GDM1 (cell line): ENCODE data around the gene SNRNP35.
"Not testable (repeated sequence)": the region's sequence is repeated elsewhere in the genome, so short reads cannot be mapped to it uniquely, and the experiment has no call there.

ENCODE experiments used
- DNase-seq: peaks from one replicate; lab custom pipeline; 2025; lab: John Stamatoyannopoulos, UW

Gene SNRNP35, protein sequence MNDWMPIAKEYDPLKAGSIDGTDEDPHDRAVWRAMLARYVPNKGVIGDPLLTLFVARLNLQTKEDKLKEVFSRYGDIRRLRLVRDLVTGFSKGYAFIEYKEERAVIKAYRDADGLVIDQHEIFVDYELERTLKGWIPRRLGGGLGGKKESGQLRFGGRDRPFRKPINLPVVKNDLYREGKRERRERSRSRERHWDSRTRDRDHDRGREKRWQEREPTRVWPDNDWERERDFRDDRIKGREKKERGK

DNA sequence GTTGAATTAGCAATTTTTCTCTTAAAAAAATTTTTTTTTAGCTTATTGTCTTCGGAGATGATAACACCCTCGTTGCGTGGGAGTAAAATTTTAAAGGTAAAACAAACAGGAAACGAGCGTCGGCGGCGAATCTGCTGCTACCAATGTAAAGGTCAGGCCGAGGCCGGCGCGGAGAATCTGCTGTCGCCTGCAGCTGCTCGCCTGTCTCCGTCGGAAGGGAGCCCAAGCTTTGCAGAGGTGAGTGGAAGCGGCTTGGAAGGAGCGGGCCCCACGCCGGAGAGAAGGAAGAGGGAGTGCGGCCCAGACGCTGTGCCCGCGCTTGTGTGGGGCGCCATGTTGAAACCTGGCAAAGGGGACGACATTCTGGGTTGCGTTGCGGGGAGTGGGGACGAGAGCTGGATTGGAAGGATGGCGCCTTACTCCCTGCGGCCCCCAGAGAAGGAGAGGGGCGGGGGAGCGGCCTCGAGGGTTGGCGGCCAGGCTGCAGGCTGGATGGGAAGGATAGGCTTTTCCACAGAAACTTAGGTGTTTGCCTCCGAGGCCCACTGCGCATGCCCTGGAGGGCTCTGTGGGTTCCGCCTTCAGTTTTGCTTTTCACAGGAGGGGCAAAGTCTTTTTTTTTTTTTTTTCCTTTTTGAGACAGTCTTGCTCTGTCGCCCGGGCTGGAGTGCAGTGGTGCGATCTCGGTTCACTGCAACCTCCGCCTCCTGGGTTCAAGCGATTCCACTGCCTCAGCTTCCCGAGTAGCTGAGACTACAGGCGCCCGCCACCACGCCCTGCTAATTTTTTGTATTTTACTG is at the start of gene SNRNP35:
Gene SNRNP35, plus strand, starts transcription at position 160 of the 800 bp plus-strand sequence. CDS start 7,402 bp downstream, outside the sequence.
- DNase-seq = peak; percentile 88

DNA sequence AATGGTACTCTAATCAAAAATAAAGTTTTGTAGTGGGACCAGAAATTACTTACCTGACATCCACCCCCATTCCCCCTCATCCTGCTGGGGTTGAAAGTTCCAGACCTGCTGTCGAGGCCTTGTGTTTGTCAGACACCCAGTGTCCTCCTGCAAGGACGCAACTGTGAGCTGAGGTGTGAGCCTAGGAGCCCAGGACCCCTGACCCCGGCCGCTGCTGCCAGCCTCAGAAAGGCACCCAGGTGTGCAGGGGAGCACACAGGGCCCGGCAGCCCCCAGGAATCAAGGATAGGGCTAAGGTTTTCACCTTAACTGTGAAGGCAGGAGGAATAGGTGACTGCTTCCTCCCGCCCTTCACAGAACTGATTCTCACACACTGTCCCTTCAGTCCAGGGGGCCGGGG is 49.3 kb upstream of the SNRNP35 start:
- not testable (repeated sequence) for DNase-seq

GRCh38 chr12:123409284-123410040 is 48.5 kb upstream of the SNRNP35 start:
- DNase-seq = not testable (repeated sequence)

- DNase-seq = no peak
These were observed 47.9 kb upstream of the SNRNP35 start for GRCh38 chr12:123410041-123410412.

DNA sequence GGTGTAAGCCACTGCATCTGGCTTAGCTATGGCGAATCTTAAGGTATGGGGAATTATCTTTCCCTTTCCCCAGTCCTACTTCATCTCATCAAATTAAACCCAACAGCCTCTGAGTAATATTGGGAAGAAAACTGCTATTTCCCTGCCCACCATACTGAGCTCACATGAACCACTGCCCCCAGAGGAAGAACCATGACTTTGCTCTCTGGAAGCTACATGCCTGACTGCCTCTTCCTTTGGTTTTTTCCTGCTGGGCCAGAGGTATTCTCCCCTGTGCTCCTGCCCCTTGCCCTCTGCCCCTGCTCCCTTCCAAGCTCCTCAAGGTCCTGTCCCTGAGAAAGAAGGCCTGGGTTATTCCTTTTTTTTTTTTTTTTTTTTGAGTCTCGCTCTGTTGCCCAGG is 36.6 kb upstream of the SNRNP35 start:
- DNase-seq = no peak

DNA sequence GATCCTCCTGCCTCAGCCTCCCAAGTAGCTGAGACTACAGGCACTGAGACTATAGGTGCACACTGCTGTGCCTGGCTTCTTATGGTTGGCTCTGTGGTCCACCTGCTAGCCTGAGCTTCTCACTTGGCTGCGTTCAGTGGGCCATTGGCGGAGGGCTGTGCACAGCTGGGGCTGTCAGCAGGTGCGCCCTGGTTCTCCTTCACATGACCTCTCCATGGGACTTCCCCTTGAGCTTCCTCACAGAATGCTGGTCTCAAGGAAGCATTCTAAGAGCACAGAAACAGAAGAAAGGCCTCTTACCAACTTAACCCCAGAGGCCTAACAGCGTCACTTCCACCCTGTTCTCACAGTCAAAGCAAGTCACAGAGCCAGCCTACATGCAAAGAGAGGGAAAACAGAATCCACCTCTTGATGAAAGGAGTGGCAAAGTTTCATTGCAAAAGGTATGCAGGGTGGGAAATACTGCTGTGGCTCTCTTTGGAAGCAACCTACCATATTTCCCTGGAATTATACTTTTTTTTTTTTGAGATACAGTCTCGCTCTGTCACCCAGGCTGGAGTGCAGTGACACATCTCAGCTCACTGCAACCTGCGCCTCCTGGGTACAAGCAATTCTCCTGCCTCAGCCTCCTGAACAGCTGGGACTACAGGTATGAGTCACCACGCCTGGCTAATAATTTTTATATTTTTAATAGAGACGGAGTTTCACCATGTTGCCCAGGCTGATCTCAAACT is 30.7 kb upstream of the SNRNP35 start:
- no peak for DNase-seq

DNA sequence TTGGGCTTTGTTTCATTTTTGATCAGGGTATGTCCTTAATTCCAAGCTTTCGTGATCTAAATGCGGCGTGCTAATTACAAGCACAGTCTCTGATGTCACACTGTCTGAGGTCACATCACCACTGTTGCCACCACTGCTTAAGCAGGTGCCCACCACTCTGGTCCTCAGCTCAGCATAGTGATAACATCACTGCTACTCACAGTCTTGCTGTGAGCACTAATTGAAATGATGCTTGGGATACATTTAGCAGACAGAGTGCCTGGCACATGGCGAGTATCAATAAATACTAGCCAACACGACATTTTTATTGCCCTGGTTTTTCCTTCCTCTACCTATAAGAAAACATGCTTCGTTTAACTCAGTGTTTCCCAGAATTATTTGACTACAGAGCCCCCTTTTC is 29.3 kb upstream of the SNRNP35 start:
- DNase-seq = no peak

DNA sequence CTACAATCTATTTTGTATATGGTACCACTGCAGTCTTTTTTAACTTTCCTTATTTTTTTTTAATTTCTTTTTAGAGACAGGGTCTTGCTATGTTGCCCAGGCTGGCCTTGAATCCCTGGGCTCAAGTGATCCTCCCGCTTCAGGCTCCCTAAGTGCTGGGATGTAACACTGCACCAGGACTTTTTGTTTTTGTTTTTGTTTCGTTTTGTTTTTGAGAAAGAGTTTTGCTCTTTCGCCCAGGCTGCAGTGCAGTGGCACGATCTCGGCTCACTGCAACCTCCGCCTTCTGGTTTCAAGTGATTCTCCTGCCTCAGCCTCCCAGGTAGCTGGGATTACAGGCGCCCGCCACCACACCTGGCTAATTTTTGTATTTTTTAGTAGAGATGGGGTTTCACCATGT is 28.8 kb upstream of the SNRNP35 start:
- DNase-seq = not testable (repeated sequence)

DNA sequence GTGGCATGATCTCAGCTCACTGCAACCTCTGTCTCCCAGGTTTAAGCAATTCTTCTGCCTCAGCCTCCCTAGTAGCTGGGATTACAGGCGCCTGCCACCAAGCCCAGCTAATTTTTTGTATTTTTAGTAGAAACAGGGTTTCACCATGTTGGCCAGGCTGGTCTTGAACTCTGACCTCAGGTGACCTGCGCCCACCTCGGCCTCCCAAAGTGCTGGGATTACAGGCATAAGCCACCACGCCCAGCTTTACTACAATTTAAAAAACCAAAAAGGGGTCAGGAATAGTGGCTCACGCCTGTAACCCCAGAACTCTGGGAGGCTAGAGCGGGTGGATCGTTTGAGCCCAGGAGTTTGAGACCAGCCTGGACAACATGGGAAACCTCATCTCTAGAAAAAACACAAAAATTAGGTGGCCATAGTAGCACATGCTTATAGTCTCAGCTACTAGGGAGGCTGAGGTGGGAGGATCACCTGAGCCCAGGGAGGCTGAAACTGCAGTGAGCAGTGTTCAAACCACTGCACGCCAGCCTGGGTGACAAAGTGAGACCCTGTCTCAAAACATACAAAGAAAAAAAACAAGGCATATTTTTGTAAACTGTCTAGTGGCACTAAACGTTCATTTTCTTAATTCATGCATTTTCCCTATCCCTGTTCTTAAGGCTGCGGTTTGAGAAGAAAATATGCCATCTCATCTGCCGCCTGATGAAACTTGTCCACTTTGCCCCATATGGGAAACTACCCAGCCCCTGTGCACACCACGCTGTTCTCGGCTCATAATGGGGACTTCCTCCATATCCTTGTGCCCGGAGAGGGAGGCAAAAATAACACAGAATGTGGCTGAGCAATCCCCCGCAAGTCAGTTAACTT is 25.8 kb upstream of the SNRNP35 start:
- peak; percentile 64 for DNase-seq

- no peak for DNase-seq
These were observed 24.3 kb upstream of the SNRNP35 start for GRCh38 chr12:123433615-123434014.

- no peak for DNase-seq
These were observed 22.3 kb upstream of the SNRNP35 start for GRCh38 chr12:123435636-123436016.

DNA sequence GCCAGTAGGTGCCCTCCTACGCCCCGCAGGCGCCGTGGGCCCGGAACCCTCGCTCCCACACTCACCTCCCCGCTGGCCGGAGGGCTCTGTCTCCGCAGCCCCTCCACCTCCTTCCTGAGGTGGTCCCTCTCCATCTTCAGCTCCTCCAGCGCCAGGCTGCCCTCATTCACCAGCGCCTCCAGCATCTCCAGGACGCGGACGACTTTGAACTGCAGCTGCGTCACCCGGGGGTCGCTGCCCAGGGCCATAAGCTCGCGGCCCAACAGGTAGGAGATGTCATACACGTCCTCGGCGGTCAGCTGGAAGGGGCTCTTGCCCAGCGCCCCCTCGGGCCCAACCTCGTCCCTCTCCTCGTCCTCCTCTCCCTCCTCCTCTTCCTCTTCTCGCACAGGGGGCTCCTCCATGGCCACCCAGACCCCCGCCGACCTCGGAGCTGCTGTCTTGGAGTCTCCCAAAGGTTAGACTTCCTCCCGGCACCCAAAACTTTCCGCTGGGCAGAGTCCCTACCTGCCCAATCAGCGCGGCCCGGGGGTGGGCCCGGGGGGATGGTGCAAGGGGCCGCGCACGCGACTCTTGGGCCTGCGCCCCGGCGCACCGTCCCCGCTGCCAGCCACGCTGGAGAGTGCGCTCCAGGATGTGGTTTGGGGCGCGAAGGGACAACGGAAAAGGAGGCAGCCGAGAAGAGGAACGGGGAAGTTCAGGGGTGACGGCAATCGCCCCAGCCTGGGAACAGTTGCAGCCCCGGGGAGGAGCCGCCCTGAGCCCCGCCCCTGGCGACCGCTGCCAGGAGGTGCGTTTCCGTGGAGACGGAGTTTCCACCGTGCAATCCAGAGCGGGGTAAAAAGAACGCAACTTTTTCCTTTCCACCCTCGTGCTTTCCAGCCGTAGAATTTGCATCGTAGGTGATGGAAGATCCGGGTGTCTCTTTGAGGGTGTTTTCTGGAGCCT is 21.6 kb upstream of the SNRNP35 start, which contains the start of gene RILPL2:
Gene RILPL2, minus strand, starts transcription at position 668 of the 948 bp plus-strand sequence. Its CDS starts 264 bp downstream, at position 404.
- DNase-seq = peak; percentile 95

GRCh38 chr12:123441523-123442164 is 16.3 kb upstream of the SNRNP35 start:
- DNase-seq = no peak

DNA sequence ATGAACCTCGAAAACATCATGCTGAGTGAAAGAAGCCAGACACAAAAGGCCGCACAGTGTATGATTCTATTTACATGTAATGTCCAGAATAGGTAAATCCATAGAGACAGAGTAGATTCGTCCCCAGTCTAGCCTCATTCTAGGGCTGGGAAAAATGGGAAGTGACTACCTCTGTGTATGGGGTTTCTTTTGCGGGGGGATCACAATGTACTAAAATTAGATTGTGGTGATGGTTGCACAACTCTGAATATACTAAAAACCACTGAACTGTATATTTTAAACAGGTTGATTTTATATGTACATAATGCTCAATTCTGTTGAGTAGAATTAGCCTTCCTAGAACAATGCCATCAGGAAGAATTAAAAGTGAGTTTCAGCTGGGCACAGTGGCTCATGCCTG is 15.2 kb upstream of the SNRNP35 start:
- DNase-seq = no peak

DNA sequence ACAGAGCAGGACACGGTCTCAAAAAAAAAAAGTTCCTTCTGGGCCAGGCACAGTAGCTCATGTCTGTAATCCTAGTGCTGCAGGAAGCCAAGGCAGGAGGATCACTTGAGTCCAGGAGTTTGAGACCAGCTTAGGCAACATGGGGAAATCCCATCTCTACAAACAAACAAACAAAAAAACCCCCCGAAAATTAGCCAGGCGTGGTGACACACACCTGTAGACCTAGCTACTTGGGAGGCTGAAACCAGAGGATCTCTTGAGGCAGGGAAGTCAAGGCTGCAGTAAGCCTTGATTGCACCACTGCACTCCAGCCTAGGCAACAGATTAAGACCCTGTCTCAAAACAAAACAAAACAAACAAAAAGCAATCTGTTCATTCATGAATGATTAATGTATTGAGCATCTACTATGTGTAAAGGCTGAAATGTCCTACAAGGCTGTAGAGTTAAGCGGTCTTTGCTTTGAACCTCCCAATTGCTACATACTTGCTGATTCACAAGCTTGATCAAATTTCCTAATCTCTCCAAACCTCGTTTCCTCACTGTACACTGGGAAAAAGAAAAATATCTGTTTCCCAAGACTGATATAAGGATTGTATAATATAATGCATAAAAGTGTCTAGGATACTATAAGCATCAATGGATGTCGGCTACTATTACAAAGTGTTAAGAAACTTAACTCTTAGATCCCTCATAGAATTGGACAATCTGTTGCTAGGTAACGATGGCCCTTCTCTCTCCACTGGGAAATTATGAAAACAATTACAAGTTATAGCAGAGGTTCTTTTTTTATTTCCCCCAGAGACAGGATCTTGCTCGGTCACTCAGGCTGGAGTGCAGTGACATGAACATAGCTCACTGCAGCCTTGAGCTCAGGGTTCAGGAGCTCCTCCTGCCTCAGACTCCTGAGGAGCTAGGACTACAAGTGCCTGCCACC is 13.6 kb upstream of the SNRNP35 start:
- DNase-seq = no peak

- DNase-seq = no peak
These were observed 12.3 kb upstream of the SNRNP35 start for GRCh38 chr12:123445388-123446332.

DNA sequence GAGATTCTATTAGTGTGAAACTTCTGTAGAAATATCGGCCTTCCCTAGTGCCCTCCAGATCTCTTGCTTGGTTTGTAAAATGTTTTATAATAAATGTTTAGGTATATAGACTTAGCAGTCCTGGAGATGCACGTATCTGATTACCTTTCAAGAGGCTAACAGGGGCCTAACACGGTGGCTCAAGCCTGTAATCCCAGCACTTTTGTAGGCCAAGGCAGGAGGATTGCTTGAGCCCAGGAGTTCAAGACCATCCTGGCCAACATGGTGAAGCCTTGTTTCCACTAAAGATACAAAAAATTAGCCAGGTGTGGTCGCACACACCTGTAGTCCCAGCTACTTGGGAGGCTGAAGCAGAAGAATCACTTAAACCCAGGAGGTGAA is 11.6 kb upstream of the SNRNP35 start:
- no peak for DNase-seq
